K562 (cell line): Measurements from ENCODE around the gene APBB2. TPM values are rescaled to one million over a fixed set of nuclear protein-coding genes. Genes with fewer than 3 reads are reported as not detected.

Source experiments
- ARHGAP35 ChIP-seq: fragments of 450-650 bp; IDR thresholded peaks from 2 replicates; pipeline ENCODE4 v1.6.1; 2018; ENCODE audit not compliant: partially characterized antibody
- DPF2 ChIP-seq: fragments of 450-650 bp; IDR thresholded peaks from 2 replicates; pipeline ENCODE4 v1.6.1; 2016
- ETV1 ChIP-seq: fragments of 450-650 bp; conservative IDR thresholded peaks from 2 replicates; pipeline ENCODE4 v1.6.1; 2016; ENCODE audit warnings: missing genetic modification characterization, control low read depth, low read depth, missing compliant biosample characterization
- GTF2B ChIP-seq: IDR thresholded peaks from 2 replicates; pipeline ENCODE4 v1.6.1; 2011; ENCODE audit not compliant: insufficient read length; ENCODE audit errors: extremely low read depth
- HIVEP1 ChIP-seq: fragments of 250-450 bp; sonication (Bioruptor Pico); IDR thresholded peaks from 2 replicates; pipeline ENCODE4 v1.4.0; 2020; ENCODE audit warnings: mild to moderate bottlenecking
- PTTG1 ChIP-seq: fragments of 450-650 bp; IDR thresholded peaks from 2 replicates; pipeline ENCODE4 v1.6.1; 2016; ENCODE audit warnings: low read depth, mild to moderate bottlenecking, missing genetic modification characterization, missing compliant biosample characterization
- TCFL5 ChIP-seq: fragments of 250-450 bp; sonication (Bioruptor Pico); conservative IDR thresholded peaks from 2 replicates; pipeline ENCODE4 v1.6.1; 2021; ENCODE audit warnings: mild to moderate bottlenecking, moderate library complexity, matching md5 sums
- THRB ChIP-seq: fragments of 450-650 bp; formaldehyde crosslinking; conservative IDR thresholded peaks from 2 replicates; pipeline ENCODE4 v1.4.0; 2022; ENCODE audit warnings: mild to moderate bottlenecking, missing genetic modification characterization
- ZNF511 ChIP-seq: sonication (generic); formaldehyde crosslinking; IDR thresholded peaks from 2 replicates; pipeline ENCODE4 v1.8.0; 2022; ENCODE audit warnings: mild to moderate bottlenecking, missing genetic modification reagents
- ZNF551 ChIP-seq: fragments of 250-450 bp; sonication (Bioruptor Pico); IDR thresholded peaks from 2 replicates; pipeline ENCODE4 v1.5.0; 2021; ENCODE audit warnings: mild to moderate bottlenecking, moderate library complexity
- polyA plus RNA-seq, 8 experiments: library from polyadenylated mRNA; depleted of rRNA in 4 of 8; stranded (reverse) in 5 of 8; unstranded in 3 of 8; fragments of >200 nt; fragmentation: Nextera tagmentation in 2 of 8; fragmentation: Illumina TruSeq in 1 of 8; extraction: Ambion mirVana in 2 of 8; extraction: Trizol in 1 of 8; gene quantifications; 2 replicates each; pipeline versions ENCODE4 v1.2.1 to v1.2.3, GENCODE V29; 2011 to 2014; ENCODE audit warnings: inconsistent platforms in 1 of 8, missing spikeins in 1 of 8
- total RNA-seq, 7 experiments: library from RNA; depleted of rRNA in 6 of 7; stranded (reverse); fragments of >200 nt in 6 of 7; fragmentation: Illumina TruSeq in 2 of 7; extraction: Trizol in 2 of 7; gene quantifications; 2 replicates each; pipeline versions ENCODE4 v1.2.1 to v1.2.3, GENCODE V29; 2011 to 2021; ENCODE audit warnings: low replicate concordance in 1 of 7
- TF ChIP-seq, protein P1 (sequence below), 2 experiments: IDR thresholded peaks; 2 replicates each; pipeline ENCODE4 v1.6.1; 2011; ENCODE audit warnings: borderline replicate concordance in 1 of 2, control low read depth in 1 of 2, low read depth in 1 of 2, low read length in 1 of 2, mild to moderate bottlenecking in 1 of 2, mixed read lengths in 1 of 2, moderate library complexity in 1 of 2; ENCODE audit not compliant: insufficient read depth in 1 of 2, insufficient read length in 1 of 2, poor library complexity in 1 of 2, severe bottlenecking in 1 of 2; ENCODE audit errors: extremely low read depth in 1 of 2
- TF ChIP-seq, protein P2 (sequence below): sonication (generic); formaldehyde crosslinking; IDR thresholded peaks from 2 replicates; pipeline ENCODE4 v1.8.0; 2022; ENCODE audit warnings: missing genetic modification reagents, mild to moderate bottlenecking, borderline replicate concordance

Gene APBB2
- total and polyA plus RNA-seq, 9 of the 15 experiments (the other 6 are each of a cell fraction or from before 2014, with no cell fraction given) = 0.08 to 2.1 (median 1.4) TPM

DNA sequence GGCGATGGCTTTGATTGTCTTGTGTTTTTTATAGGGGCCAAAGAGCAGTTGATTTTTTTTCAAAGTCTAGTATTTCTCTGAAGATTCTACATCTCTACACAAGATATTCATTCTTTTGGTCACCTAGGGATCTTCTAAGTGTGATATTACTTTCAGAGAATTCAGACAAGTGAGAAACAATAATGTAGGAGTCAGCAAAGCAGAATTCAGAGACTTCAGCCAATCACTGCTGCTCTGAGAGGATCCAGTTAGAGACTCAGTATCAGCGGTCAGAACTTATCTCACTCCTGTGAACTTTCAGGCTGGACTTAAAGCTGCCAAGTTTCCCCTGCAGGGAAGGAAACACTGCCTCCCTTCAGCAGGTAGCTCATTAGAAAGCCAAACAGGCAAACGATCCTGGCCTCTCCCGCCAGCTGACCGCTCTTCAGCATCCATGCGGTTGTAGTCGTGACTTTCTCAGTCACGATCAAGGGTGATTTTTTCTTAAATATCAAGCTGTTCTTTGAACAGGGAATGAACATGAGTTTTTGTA lies 405.4 kb downstream of the APBB2 start (continued):
- TF ChIP-seq TCFL5 (CRISPR knock-in tag) (no peak), ARHGAP35 (no peak), PTTG1 (tag) (no peak), GTF2B (no peak), ZNF511 (no peak), DPF2 (no peak), HIVEP1 (CRISPR knock-in tag) (no peak), ETV1 (tag) (no peak), THRB (CRISPR knock-in tag) (no peak), ZNF551 (CRISPR knock-in tag) (no peak)
- TF ChIP-seq, protein P1, sequence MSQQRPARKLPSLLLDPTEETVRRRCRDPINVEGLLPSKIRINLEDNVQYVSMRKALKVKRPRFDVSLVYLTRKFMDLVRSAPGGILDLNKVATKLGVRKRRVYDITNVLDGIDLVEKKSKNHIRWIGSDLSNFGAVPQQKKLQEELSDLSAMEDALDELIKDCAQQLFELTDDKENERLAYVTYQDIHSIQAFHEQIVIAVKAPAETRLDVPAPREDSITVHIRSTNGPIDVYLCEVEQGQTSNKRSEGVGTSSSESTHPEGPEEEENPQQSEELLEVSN (IDR thresholded peaks at IDR 0.05; ENCODE audit: borderline replicate concordance in 1 of 2, extremely low read depth in 1 of 2, insufficient read depth in 1 of 2, insufficient read length in 1 of 2, low read depth in 1 of 2, low read length in 1 of 2, poor library complexity in 1 of 2, severe bottlenecking in 1 of 2) = no peak
- TF ChIP-seq, protein P2, sequence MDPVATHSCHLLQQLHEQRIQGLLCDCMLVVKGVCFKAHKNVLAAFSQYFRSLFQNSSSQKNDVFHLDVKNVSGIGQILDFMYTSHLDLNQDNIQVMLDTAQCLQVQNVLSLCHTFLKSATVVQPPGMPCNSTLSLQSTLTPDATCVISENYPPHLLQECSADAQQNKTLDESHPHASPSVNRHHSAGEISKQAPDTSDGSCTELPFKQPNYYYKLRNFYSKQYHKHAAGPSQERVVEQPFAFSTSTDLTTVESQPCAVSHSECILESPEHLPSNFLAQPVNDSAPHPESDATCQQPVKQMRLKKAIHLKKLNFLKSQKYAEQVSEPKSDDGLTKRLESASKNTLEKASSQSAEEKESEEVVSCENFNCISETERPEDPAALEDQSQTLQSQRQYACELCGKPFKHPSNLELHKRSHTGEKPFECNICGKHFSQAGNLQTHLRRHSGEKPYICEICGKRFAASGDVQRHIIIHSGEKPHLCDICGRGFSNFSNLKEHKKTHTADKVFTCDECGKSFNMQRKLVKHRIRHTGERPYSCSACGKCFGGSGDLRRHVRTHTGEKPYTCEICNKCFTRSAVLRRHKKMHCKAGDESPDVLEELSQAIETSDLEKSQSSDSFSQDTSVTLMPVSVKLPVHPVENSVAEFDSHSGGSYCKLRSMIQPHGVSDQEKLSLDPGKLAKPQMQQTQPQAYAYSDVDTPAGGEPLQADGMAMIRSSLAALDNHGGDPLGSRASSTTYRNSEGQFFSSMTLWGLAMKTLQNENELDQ (CRISPR knock-in tag) = no peak
